ENCODE measurements around the gene KCNAB2.

DNA sequence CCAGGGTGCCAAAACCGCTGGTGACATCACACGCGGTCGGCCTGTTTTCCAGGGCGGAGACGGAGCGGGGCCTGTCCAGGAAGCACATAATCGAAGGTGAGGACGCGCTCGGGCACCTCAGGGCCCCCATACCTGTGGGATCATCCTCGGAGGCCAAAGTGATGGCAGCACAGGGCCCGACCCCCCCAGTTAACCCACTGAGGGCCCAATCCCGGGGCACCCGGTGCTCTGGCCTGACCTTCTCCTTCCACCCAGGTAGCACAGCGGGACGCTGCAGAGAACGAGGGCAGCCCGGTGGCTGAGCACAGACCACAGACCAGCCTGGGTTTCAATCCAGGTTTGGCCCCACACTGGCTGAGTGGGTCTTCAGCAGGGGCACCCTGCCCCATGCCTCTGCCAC is 43.3 kb downstream of the KCNAB2 start:
- TF ChIP-seq, protein P1, sequence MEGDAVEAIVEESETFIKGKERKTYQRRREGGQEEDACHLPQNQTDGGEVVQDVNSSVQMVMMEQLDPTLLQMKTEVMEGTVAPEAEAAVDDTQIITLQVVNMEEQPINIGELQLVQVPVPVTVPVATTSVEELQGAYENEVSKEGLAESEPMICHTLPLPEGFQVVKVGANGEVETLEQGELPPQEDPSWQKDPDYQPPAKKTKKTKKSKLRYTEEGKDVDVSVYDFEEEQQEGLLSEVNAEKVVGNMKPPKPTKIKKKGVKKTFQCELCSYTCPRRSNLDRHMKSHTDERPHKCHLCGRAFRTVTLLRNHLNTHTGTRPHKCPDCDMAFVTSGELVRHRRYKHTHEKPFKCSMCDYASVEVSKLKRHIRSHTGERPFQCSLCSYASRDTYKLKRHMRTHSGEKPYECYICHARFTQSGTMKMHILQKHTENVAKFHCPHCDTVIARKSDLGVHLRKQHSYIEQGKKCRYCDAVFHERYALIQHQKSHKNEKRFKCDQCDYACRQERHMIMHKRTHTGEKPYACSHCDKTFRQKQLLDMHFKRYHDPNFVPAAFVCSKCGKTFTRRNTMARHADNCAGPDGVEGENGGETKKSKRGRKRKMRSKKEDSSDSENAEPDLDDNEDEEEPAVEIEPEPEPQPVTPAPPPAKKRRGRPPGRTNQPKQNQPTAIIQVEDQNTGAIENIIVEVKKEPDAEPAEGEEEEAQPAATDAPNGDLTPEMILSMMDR (IDR thresholded peaks at IDR 0.05; ENCODE audit: low read length), result no peak
- no peak for TF ChIP-seq EZH2 (IDR thresholded peaks at IDR 0.05; ENCODE audit: borderline replicate concordance, low read length)
